Activated CD4-positive, alpha-beta T cell treated with anti-CD3 and anti-CD28 coated beads for 4 hours (primary cell): ENCODE measurements around the gene ENTPD7.
"Not testable (repeated sequence)": the region's sequence is repeated elsewhere in the genome, so short reads cannot be mapped to it uniquely, and the experiment has no call there.

Experiments
- DNase-seq, 2 donors: peaks; one replicate each; pipeline ENCODE4 v3.0.0-alpha.2; 2020

Gene ENTPD7

DNA sequence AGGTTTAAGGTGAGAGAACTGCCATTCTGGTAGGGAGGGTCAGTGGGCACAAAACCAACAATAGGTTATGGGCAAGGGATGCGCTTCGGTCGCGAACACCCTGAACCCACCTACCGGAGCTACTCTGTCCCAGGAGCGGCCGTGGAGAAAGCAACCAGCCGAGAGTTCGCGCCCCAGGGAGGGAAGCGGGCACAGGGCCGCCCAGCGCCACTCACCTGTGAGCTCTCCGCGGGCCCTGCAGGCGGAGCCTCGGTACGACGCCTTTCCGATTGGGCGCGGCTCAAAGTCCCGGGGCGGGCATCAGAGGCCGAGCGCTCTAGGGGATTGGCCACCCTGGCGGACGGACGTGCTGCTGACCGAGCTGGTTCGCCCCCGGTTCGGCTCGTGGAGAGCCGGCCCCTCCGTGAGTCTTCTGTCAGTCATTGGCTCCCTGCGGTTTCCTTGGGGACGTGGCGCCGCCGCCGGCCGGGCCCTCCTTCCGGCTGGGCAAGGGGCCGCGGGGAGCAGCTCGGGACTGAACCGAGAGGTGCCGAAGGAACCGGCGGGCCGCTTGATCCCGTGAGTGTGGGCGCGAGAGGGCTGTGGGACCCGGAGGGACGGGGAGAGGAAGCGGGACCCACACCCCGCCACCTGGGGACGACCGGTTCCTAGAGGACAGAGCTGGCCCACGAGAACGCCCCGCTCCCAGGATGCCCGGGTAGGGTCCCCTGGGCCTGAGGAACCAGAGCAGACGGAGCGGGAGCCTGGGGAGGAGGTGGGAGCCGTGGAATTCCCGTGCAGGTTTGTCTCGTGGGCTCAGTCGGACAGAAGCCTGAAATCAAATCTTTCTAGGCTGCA, at the start of gene ENTPD7:
Gene ENTPD7 (plus strand): TSS at position 479 of the 837 bp plus-strand sequence. CDS start 448 bp downstream, outside the sequence.
- DNase-seq = peak; percentile 79 to 83

- DNase-seq = no peak
These were observed 49.1 kb upstream of the ENTPD7 start for GRCh38 chr10:99610221-99610620.

GRCh38 chr10:99611326-99611725, 48.0 kb upstream of the ENTPD7 start:
- DNase-seq = no peak

- DNase-seq = peak; percentile 11 to 26
These were observed 47.0 kb upstream of the ENTPD7 start for GRCh38 chr10:99612167-99612831.

- no peak for DNase-seq
These were observed 43.9 kb upstream of the ENTPD7 start for GRCh38 chr10:99615426-99615825.

GRCh38 chr10:99617696-99618095, 41.6 kb upstream of the ENTPD7 start:
- no peak for DNase-seq

DNA sequence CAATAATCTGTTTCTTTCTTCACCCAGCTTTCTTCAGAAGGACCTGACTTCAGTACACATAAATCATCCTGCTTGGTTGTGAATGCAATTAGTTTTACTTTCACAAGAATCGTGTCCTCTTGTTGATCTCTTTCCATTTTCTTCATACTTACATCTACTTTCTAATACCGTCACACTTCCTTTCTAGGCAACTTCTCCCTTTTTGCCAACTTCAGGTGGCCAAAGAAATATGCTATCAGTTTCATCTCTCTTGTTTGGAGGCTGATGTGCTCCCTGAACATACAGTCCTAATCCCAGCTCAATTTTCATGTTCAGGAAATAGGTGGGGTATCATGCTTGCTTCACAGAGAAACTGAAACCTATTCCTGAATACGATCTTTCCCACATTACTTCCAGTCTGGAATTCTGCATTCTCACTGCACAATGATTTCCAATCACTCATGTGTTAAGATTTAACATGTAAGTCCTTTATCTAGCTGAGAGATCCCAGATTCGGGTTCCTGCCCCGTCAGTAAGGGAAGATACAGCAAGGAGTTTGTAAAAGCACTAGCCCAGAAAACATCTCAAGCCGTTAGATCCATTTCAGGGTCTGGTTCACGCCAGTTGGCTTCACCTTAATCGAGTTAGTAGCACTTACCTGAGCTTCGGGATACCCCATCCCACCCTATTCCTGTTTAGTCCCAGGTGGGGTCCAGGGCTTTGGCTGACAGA, 40.1 kb upstream of the ENTPD7 start:
- no peak for DNase-seq

GRCh38 chr10:99619851-99620710, 39.2 kb upstream of the ENTPD7 start, which contains the start of gene SLC25A28:
SLC25A28 (minus strand) TSS chr10:99620439; CDS start chr10:99620335, 104 bp downstream.
- DNase-seq = peak; percentile 92 to 93

- peak; percentile 81 for DNase-seq
These were observed 38.4 kb upstream of the ENTPD7 start for GRCh38 chr10:99620711-99621453.

GRCh38 chr10:99621454-99622251, 37.7 kb upstream of the ENTPD7 start:
- DNase-seq = no peak

DNA sequence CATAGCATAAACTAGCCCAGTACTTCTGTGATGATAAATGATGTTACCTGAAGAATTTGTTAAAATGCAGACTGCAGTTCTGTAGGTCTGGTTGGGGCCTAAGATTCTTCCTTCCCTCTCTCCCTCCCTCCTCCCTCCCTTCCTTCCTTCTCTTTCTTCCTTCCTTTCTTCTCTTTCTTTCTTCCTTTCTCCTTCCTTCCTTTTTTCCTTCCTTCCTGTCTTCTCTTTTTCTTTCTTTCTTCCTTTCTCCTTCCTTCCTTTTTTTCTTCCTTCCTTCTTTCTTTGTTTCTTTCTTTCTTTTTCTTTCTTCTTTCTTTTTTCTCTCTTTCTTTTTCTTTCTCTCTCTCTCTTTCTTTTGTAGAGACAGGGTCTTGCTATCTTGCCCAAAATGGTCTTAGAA, 35.4 kb upstream of the ENTPD7 start:
- no peak for DNase-seq

GRCh38 chr10:99625124-99625523, 34.2 kb upstream of the ENTPD7 start:
- DNase-seq = not testable (repeated sequence)

GRCh38 chr10:99628923-99629624, 30.2 kb upstream of the ENTPD7 start:
- no peak for DNase-seq

- no peak for DNase-seq
These were observed 29.7 kb upstream of the ENTPD7 start for GRCh38 chr10:99629625-99629978.

DNA sequence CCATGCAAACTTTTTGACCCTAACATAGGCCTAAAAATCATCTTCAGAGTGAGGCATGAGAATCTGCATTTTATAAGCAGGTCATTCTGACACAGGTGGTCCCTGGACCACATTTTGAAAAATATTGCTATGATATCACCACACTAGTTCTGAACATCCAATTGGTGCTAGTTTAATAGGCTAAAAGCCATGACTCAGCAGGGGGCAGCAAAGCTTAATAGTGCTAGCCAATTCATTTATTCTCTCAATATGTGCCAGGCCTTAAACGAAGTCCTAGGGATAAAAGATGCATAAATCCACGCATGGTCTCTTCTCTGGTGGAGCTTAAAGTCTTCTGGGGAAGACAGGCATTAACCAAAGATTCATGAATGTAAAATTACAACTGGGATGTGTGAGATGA, 28.9 kb upstream of the ENTPD7 start:
- no peak for DNase-seq

GRCh38 chr10:99630991-99631390, 28.3 kb upstream of the ENTPD7 start:
- DNase-seq = no peak

- DNase-seq = no peak
These were observed 27.8 kb upstream of the ENTPD7 start for GRCh38 chr10:99631496-99631895.

- DNase-seq = no peak
These were observed 25.5 kb upstream of the ENTPD7 start for GRCh38 chr10:99633832-99634231.

DNA sequence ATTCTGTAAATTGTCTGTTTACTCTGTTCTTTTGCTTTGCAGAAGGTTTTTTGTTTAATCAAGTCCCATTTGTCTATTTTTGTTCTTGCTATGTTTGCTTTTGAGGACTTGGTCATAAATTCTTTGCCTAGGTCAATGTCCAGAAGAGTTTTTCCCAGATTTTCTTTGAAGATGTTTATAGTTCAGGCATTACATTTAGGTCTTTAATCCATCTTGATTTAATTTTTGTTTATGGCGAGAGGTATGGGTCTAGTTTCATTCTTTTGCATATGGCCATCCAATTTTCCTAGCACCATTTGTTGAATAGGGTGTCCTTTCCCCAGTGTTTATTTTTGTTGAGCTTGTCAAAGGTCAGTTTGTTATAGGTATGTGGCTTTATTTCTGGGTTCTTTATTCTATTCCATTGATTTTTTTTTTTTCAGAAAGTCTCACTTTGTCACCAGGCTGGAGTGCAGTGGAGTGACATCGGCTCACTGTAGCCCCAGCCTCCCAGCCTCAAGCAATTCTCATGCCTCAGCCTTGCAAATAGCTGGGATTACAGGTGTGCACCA, 11.6 kb upstream of the ENTPD7 start:
- DNase-seq = no peak

GRCh38 chr10:99648717-99649116, 10.6 kb upstream of the ENTPD7 start:
- no peak for DNase-seq
